ENCODE data around the gene SPPL3.
"Not testable (repeated sequence)": the region's sequence is repeated elsewhere in the genome, so short reads cannot be mapped to it uniquely, and the experiment has no call there.

SPPL3 gene

GRCh38 chr12:120735181-120735580 lies 169.0 kb downstream of the SPPL3 start:
- Histone ChIP-seq H3K9me3 (ENCODE audit: control insufficient read depth, insufficient read depth, low read depth, low read length) (no peaks in the 10 kb centered on the region), H3K4me1 (ENCODE audit: control insufficient read depth, insufficient read depth, low read length) (no peaks in the 10 kb centered on the region), H3K27ac (ENCODE audit: extremely low read depth, low read depth, low read length) (no peak overlapping the region), H3K4me3 (ENCODE audit: low read depth, low read length) (no peak overlapping the region), H3K36me3 (ENCODE audit: control insufficient read depth in 2 of 2, insufficient read depth in 1 of 2, low read length in 2 of 2) (peaks cover 4 to 34% of the 10 kb centered on the region in 2 experiments; a peak in 2 of 3 replicates)
- POLR2A ChIA-PET = no interaction called here
- CTCF ChIA-PET = no interaction called here
- no peak for TF ChIP-seq ZNF473 (tag by site-specific recombination; IDR thresholded peaks at IDR 0.05)
- TF ChIP-seq, protein P1, sequence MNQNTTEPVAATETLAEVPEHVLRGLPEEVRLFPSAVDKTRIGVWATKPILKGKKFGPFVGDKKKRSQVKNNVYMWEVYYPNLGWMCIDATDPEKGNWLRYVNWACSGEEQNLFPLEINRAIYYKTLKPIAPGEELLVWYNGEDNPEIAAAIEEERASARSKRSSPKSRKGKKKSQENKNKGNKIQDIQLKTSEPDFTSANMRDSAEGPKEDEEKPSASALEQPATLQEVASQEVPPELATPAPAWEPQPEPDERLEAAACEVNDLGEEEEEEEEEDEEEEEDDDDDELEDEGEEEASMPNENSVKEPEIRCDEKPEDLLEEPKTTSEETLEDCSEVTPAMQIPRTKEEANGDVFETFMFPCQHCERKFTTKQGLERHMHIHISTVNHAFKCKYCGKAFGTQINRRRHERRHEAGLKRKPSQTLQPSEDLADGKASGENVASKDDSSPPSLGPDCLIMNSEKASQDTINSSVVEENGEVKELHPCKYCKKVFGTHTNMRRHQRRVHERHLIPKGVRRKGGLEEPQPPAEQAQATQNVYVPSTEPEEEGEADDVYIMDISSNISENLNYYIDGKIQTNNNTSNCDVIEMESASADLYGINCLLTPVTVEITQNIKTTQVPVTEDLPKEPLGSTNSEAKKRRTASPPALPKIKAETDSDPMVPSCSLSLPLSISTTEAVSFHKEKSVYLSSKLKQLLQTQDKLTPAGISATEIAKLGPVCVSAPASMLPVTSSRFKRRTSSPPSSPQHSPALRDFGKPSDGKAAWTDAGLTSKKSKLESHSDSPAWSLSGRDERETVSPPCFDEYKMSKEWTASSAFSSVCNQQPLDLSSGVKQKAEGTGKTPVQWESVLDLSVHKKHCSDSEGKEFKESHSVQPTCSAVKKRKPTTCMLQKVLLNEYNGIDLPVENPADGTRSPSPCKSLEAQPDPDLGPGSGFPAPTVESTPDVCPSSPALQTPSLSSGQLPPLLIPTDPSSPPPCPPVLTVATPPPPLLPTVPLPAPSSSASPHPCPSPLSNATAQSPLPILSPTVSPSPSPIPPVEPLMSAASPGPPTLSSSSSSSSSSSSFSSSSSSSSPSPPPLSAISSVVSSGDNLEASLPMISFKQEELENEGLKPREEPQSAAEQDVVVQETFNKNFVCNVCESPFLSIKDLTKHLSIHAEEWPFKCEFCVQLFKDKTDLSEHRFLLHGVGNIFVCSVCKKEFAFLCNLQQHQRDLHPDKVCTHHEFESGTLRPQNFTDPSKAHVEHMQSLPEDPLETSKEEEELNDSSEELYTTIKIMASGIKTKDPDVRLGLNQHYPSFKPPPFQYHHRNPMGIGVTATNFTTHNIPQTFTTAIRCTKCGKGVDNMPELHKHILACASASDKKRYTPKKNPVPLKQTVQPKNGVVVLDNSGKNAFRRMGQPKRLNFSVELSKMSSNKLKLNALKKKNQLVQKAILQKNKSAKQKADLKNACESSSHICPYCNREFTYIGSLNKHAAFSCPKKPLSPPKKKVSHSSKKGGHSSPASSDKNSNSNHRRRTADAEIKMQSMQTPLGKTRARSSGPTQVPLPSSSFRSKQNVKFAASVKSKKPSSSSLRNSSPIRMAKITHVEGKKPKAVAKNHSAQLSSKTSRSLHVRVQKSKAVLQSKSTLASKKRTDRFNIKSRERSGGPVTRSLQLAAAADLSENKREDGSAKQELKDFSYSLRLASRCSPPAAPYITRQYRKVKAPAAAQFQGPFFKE (tag by site-specific recombination; IDR thresholded peaks at IDR 0.05; ENCODE audit: borderline replicate concordance) = no peak

GRCh38 chr12:120734210-120734609 lies 169.9 kb downstream of the SPPL3 start:
- Histone ChIP-seq H3K9me3 (ENCODE audit: control insufficient read depth, insufficient read depth, low read depth, low read length) (no peaks in the 10 kb centered on the region), H3K4me3 (ENCODE audit: low read depth, low read length) (no peak overlapping the region), H3K36me3 (ENCODE audit: control insufficient read depth in 2 of 2, insufficient read depth in 1 of 2, low read length in 2 of 2) (peaks cover 4 to 43% of the 10 kb centered on the region in 2 experiments; a peak in 2 of 3 replicates), H3K27ac (ENCODE audit: extremely low read depth, low read depth, low read length) (no peak overlapping the region), H3K4me1 (ENCODE audit: control insufficient read depth, insufficient read depth, low read length) (no peaks in the 10 kb centered on the region)
- CTCF ChIA-PET = interaction anchor here (0.6 kb wide), 1 partner anchor 279 kb away, joined by 3 read pairs; no protein-coding TSS in a partner anchor
- TF ChIP-seq ZNF473 (tag by site-specific recombination; IDR thresholded peaks at IDR 0.05) (no peak), ZNF354C (tag by site-specific recombination; IDR thresholded peaks at IDR 0.05; ENCODE audit: borderline replicate concordance, low read depth) (no peak), ZNF19 (tag by site-specific recombination; IDR thresholded peaks at IDR 0.05; ENCODE audit: low read depth) (no peak), ZNF114 (tag by site-specific recombination; IDR thresholded peaks at IDR 0.05) (no peak)
- POLR2A ChIA-PET = no interaction called here

GRCh38 chr12:120733574-120733973 lies 170.6 kb downstream of the SPPL3 start:
- H3K36me3 ChIP-seq (ENCODE audit: control insufficient read depth in 2 of 2, insufficient read depth in 1 of 2, low read length in 2 of 2) = peaks cover 5 to 41% of the 10 kb centered on the region in 2 experiments; a peak in 2 of 3 replicates
- no peaks in the 10 kb centered on the region for H3K4me1 ChIP-seq (ENCODE audit: control insufficient read depth, insufficient read depth, low read length)
- TF ChIP-seq ZNF121 (tag by site-specific recombination; IDR thresholded peaks at IDR 0.05) (peak; percentile 80; the same call in 1 of the 2 replicates), ZBTB20 (tag by site-specific recombination; IDR thresholded peaks at IDR 0.05) (no peak)
- no peaks in the 10 kb centered on the region for H3K9me3 ChIP-seq (ENCODE audit: control insufficient read depth, insufficient read depth, low read depth, low read length)
- no peak overlapping the region for H3K4me3 ChIP-seq (ENCODE audit: low read depth, low read length)
- CTCF ChIA-PET = interaction anchor here (0.6 kb wide), 1 partner anchor 280 kb away, joined by 3 read pairs; no protein-coding TSS in a partner anchor
- H3K27ac ChIP-seq (ENCODE audit: extremely low read depth, low read depth, low read length) = no peak overlapping the region
- POLR2A ChIA-PET = interaction anchor here (0.7 kb wide), 1 partner anchor 14 kb away, joined by 4 read pairs; no protein-coding TSS in a partner anchor

GRCh38 chr12:120732198-120732597 lies 172.0 kb downstream of the SPPL3 start:
- H3K27ac ChIP-seq (ENCODE audit: extremely low read depth, low read depth, low read length); H3K4me1 ChIP-seq (ENCODE audit: control insufficient read depth, insufficient read depth, low read length); H3K9me3 ChIP-seq (ENCODE audit: control insufficient read depth, insufficient read depth, low read depth, low read length); H3K4me3 ChIP-seq (ENCODE audit: low read depth, low read length); CTCF ChIA-PET; POLR2A ChIA-PET: not testable (repeated sequence)
- peaks cover 15 to 44% of the 10 kb centered on the region in 2 experiments; a peak in 2 of 3 replicates for H3K36me3 ChIP-seq (ENCODE audit: control insufficient read depth in 2 of 2, insufficient read depth in 1 of 2, low read length in 2 of 2)

DNA sequence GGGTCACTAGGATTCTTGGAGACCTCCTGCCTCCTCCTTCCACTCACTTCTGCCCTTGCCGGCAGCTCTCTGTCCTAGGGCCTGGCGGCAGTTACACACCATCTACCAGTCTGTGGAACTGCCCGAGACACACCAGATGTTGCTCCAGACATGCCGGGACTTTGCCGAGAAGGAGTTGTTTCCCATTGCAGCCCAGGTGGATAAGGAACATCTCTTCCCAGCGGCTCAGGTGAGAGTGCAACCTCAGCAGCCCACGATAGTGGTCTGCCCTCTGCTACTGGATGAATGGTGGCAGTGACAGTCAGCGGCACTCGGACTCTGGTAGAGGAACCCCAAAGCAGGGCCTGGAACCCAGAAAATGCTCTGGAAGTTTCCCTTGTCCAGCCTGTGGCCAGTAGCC lies 177.2 kb downstream of the SPPL3 start:
- Histone ChIP-seq H3K4me1 (ENCODE audit: control insufficient read depth, insufficient read depth, low read length) (no peaks in the 10 kb centered on the region; the same call in none of the 2 replicates), H3K4me3 (ENCODE audit: low read depth, low read length) (no peak overlapping the region), H3K9me3 (ENCODE audit: control insufficient read depth, insufficient read depth, low read depth, low read length) (no peaks in the 10 kb centered on the region), H3K36me3 (ENCODE audit: control insufficient read depth in 2 of 2, insufficient read depth in 1 of 2, low read length in 2 of 2) (peaks cover 22 to 63% of the 10 kb centered on the region in 2 experiments; a peak in 2 of 3 replicates), H3K27ac (ENCODE audit: extremely low read depth, low read depth, low read length) (no peak overlapping the region)
- POLR2A ChIA-PET = no interaction called here
- CTCF ChIA-PET = no interaction called here
- TF ChIP-seq ZNF529 (tag by site-specific recombination; IDR thresholded peaks at IDR 0.05; ENCODE audit: insufficient replicate concordance) (no peak), ZNF660 (tag by site-specific recombination; IDR thresholded peaks at IDR 0.05) (no peak), TRIM28 (IDR thresholded peaks at IDR 0.05; ENCODE audit: borderline replicate concordance, low read length) (no peak), ZNF426 (tag by site-specific recombination; IDR thresholded peaks at IDR 0.05) (no peak), ZNF148 (tag by site-specific recombination; IDR thresholded peaks at IDR 0.05; ENCODE audit: borderline replicate concordance) (no peak), ZNF664 (tag by site-specific recombination; IDR thresholded peaks at IDR 0.05) (no peak), IKZF3 (tag by site-specific recombination; IDR thresholded peaks at IDR 0.05) (no peak), ZNF184 (tag by site-specific recombination; IDR thresholded peaks at IDR 0.05) (no peak), ZNF571 (tag by site-specific recombination; IDR thresholded peaks at IDR 0.05) (no peak), EGR2 (tag by site-specific recombination; IDR thresholded peaks at IDR 0.05; ENCODE audit: low read depth) (no peak)

Measured in HEK293 (cell line).